Raji (cell line): ENCODE data around the gene TCEAL3.

Experiments
- POLR2A ChIP-seq: IDR thresholded peaks from 2 replicates; pipeline ENCODE4 v1.6.1; 2011; ENCODE audit warnings: low read depth, low read length, control low read depth; ENCODE audit not compliant: insufficient read depth

TCEAL3 gene

GRCh38 chrX:103651151-103651773 is 43.5 kb downstream of the TCEAL3 start:
- TF ChIP-seq POLR2A = no peak

GRCh38 chrX:103656617-103657016 is 48.9 kb downstream of the TCEAL3 start:
- TF ChIP-seq POLR2A = no peak

GRCh38 chrX:103658681-103659433 is 51.1 kb downstream of the TCEAL3 start:
- TF ChIP-seq POLR2A = no peak
